ENCODE data around the gene PGR. TPM values are rescaled to one million over a fixed set of nuclear protein-coding genes. Genes with fewer than 3 reads are reported as not detected.

PGR gene
- polyA plus RNA-seq, 2 of the 4 experiments (the other 2 are of a cell fraction), result not detected

DNA sequence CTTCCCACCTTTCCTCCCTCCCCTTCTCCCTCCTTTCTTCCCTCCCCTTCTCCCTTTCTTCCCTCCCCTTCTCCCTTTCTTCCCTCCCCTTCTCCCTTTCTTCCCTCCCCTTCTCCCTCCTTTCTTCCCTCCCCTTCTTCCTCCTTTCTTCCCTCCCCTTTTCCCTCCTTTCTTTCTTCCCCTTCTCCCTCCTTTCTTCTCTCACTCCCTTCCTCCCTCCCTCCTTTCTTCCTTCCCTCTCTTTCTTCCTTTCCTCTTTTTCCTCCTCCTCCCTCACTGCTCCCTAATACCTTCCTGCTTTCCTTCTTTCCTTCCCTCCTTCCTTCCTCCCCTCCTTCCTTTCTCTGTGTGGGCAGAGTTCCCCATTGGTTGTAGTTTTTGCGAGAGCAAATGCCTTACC, 76.1 kb downstream of the PGR start:
- H3K27ac ChIP-seq, result no peak overlapping the region
- no peaks in the 10 kb centered on the region for H3K4me1 ChIP-seq
- no peak overlapping the region for H3K4me2 ChIP-seq
- DNase-seq (ENCODE audit: low read depth in 1 of 2, low spot score in 1 of 2) (no peak), FAIRE-seq (no peak), ATAC-seq (no peak)
- H3K9me3 ChIP-seq, result no peaks in the 10 kb centered on the region
- POLR2A ChIA-PET, result no interaction called here
- WGBS (ENCODE audit: missing lambda C conversion rate), result 0% methylated on average over 1 of the region's 1 CpG
- H3K4me3 ChIP-seq, result no peak overlapping the region
- CTCF ChIA-PET, result no interaction called here
- TF ChIP-seq HOXB5 (CRISPR knock-in tag; IDR thresholded peaks at IDR 0.05), result no peak
- TF ChIP-seq NFE2L2 (conservative IDR thresholded peaks at IDR 0.05; ENCODE audit: low read length), result no peak
- TF ChIP-seq HDAC2 (IDR thresholded peaks at IDR 0.05), result no peak
- TF ChIP-seq, protein P1, sequence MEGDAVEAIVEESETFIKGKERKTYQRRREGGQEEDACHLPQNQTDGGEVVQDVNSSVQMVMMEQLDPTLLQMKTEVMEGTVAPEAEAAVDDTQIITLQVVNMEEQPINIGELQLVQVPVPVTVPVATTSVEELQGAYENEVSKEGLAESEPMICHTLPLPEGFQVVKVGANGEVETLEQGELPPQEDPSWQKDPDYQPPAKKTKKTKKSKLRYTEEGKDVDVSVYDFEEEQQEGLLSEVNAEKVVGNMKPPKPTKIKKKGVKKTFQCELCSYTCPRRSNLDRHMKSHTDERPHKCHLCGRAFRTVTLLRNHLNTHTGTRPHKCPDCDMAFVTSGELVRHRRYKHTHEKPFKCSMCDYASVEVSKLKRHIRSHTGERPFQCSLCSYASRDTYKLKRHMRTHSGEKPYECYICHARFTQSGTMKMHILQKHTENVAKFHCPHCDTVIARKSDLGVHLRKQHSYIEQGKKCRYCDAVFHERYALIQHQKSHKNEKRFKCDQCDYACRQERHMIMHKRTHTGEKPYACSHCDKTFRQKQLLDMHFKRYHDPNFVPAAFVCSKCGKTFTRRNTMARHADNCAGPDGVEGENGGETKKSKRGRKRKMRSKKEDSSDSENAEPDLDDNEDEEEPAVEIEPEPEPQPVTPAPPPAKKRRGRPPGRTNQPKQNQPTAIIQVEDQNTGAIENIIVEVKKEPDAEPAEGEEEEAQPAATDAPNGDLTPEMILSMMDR (IDR thresholded peaks at IDR 0.05), result no peak

GRCh38 chr11:101051677-101052076, 77.9 kb downstream of the PGR start:
- no peak for FAIRE-seq
- H3K27ac ChIP-seq, result no peak overlapping the region
- no peak overlapping the region for H3K4me2 ChIP-seq
- TF ChIP-seq CHD4 (IDR thresholded peaks at IDR 0.05; ENCODE audit: borderline replicate concordance) (no peak), EP300 (IDR thresholded peaks at IDR 0.05) (no peak)
- TF ChIP-seq, protein P2, sequence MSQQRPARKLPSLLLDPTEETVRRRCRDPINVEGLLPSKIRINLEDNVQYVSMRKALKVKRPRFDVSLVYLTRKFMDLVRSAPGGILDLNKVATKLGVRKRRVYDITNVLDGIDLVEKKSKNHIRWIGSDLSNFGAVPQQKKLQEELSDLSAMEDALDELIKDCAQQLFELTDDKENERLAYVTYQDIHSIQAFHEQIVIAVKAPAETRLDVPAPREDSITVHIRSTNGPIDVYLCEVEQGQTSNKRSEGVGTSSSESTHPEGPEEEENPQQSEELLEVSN (IDR thresholded peaks at IDR 0.05; ENCODE audit: borderline replicate concordance, low read depth), result no peak
- no peak for DNase-seq (ENCODE audit: low read depth in 1 of 2, low spot score in 1 of 2)
- ChIA-PET POLR2A (no interaction called here), CTCF (no interaction called here)
- H3K4me3 ChIP-seq, result no peak overlapping the region
- no peaks in the 10 kb centered on the region for H3K9me3 ChIP-seq
- ATAC-seq, result no peak
- no peaks in the 10 kb centered on the region for H3K4me1 ChIP-seq
- 18% methylated on average over 2 of the region's 2 CpGs for WGBS (ENCODE audit: missing lambda C conversion rate)

- TF ChIP-seq KDM1A (IDR thresholded peaks at IDR 0.05; ENCODE audit: low read depth), result no peak
- TF ChIP-seq, protein P3, sequence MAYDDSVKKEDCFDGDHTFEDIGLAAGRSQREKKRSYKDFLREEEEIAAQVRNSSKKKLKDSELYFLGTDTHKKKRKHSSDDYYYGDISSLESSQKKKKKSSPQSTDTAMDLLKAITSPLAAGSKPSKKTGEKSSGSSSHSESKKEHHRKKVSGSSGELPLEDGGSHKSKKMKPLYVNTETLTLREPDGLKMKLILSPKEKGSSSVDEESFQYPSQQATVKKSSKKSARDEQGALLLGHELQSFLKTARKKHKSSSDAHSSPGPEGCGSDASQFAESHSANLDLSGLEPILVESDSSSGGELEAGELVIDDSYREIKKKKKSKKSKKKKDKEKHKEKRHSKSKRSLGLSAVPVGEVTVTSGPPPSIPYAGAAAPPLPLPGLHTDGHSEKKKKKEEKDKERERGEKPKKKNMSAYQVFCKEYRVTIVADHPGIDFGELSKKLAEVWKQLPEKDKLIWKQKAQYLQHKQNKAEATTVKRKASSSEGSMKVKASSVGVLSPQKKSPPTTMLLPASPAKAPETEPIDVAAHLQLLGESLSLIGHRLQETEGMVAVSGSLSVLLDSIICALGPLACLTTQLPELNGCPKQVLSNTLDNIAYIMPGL (CRISPR knock-in tag; IDR thresholded peaks at IDR 0.05; ENCODE audit: borderline replicate concordance), result no peak
- TF ChIP-seq, protein P4, sequence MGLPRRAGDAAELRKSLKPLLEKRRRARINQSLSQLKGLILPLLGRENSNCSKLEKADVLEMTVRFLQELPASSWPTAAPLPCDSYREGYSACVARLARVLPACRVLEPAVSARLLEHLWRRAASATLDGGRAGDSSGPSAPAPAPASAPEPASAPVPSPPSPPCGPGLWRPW (IDR thresholded peaks at IDR 0.05), result no peak
- FAIRE-seq (no peak), ATAC-seq (no peak), DNase-seq (ENCODE audit: low read depth in 1 of 2, low spot score in 1 of 2) (no peak)
- Histone ChIP-seq H3K9me3 (no peaks in the 10 kb centered on the region), H3K4me2 (no peak overlapping the region), H3K4me1 (no peaks in the 10 kb centered on the region), H3K4me3 (no peak overlapping the region), H3K27ac (no peak overlapping the region)
- 42% methylated on average over 2 of the region's 2 CpGs for whole genome bisulfite sequencing (ENCODE audit: missing lambda C conversion rate)
- CTCF ChIA-PET, result no interaction called here
- POLR2A ChIA-PET, result no interaction called here
These were observed 79.8 kb downstream of the PGR start for GRCh38 chr11:101049813-101050212.

DNA sequence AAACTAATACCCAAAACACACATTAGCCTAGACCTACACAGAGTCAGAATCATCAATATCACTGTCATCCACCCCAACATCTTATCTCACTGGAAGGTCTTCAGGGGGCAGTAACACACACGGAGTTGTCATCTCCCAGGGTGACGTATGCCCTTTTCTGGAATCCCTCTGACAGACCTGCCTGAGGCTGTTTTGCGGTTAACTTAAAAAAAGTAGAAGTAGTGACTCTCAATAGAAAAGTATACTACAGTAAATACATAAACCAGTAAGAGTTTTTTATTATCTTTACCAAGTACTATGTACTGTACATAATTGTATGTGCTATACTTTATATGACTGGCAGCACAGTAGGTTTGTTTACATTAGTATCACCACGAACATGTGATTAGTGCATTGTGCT, 80.5 kb downstream of the PGR start:
- H3K4me1 ChIP-seq, result no peaks in the 10 kb centered on the region
- H3K27ac ChIP-seq, result no peak overlapping the region
- 34% methylated on average over 4 of the region's 4 CpGs for WGBS (ENCODE audit: missing lambda C conversion rate)
- ChIA-PET CTCF (no interaction called here), POLR2A (no interaction called here)
- no peak overlapping the region for H3K4me3 ChIP-seq
- H3K4me2 ChIP-seq, result no peak overlapping the region
- H3K9me3 ChIP-seq, result no peaks in the 10 kb centered on the region
- DNase-seq (ENCODE audit: low read depth in 1 of 2, low spot score in 1 of 2) (no peak), FAIRE-seq (no peak), ATAC-seq (no peak)
- TF ChIP-seq FOSB (CRISPR knock-in tag; IDR thresholded peaks at IDR 0.05) (no peak), MYC (IDR thresholded peaks at IDR 0.05; ENCODE audit: borderline replicate concordance, low read length) (no peak)
- TF ChIP-seq, protein P4 (IDR thresholded peaks at IDR 0.05), result no peak
